Retinal pigment epithelial cell (primary cell): ENCODE measurements around the gene WWOX.

Source experiments
- DNase-seq: peaks from one replicate; pipeline ENCODE4 v3.0.0-alpha.2; 2010; ENCODE audit warnings: low read depth
- H3K4me3 ChIP-seq: 2 replicates; pipeline ENCODE4 v1.5.1; 2011; ENCODE audit warnings: mild to moderate bottlenecking, low read length, control low read depth, moderate library complexity
- TF ChIP-seq, protein P1 (sequence below): conservative IDR thresholded peaks from 2 replicates; pipeline ENCODE4 v1.5.1; 2011; ENCODE audit warnings: low read depth, low read length, control low read depth, inconsistent platforms

Gene WWOX

GRCh38 chr16:79190542-79190941, 1091.1 kb downstream of the WWOX start:
- no peak for DNase-seq
- TF ChIP-seq, protein P1, sequence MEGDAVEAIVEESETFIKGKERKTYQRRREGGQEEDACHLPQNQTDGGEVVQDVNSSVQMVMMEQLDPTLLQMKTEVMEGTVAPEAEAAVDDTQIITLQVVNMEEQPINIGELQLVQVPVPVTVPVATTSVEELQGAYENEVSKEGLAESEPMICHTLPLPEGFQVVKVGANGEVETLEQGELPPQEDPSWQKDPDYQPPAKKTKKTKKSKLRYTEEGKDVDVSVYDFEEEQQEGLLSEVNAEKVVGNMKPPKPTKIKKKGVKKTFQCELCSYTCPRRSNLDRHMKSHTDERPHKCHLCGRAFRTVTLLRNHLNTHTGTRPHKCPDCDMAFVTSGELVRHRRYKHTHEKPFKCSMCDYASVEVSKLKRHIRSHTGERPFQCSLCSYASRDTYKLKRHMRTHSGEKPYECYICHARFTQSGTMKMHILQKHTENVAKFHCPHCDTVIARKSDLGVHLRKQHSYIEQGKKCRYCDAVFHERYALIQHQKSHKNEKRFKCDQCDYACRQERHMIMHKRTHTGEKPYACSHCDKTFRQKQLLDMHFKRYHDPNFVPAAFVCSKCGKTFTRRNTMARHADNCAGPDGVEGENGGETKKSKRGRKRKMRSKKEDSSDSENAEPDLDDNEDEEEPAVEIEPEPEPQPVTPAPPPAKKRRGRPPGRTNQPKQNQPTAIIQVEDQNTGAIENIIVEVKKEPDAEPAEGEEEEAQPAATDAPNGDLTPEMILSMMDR: no peak
- H3K4me3 ChIP-seq: no peak overlapping the region

DNA sequence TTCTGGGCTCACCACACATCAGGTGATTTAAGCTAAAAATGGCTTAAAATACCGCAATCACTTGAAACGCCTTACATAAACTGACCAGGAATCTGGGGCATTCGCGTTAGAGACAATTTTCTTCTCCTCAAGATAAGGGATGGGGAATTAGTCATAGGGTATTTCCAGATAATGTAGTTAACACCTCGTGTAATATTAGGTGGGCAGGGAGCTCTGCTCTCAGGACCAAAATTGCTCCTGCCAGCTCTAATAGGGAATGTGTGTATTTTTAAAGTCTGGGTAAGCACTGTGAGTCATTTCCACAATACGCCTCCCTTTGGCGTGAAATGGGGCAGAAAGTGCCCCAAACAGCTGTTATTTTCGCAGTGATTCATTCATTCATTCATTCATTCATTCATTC, 1092.5 kb downstream of the WWOX start:
- TF ChIP-seq, protein P1: no peak
- no peak overlapping the region for H3K4me3 ChIP-seq
- DNase-seq: peak; percentile 93

DNA sequence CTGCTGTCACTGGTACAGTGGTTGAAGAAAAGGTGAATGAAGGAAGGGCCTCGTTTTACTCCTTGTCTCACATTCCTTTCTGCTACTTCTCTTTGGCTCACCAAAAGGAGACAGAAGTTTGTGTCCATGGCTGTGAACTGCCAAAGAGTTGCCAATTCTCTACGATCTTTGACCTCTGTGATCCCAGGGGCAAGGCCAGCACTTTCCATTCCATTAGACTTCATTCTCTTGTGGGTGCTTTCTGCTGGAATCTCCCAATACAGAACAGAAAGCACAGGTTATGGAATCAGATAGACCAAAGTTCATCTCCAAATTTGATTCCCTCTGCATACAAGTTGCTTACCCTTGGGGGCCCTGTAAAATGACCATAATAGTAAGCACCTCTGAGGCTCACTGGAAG, 1093.5 kb downstream of the WWOX start:
- no peak for DNase-seq
- H3K4me3 ChIP-seq: no peak overlapping the region
- TF ChIP-seq, protein P1: no peak

DNA sequence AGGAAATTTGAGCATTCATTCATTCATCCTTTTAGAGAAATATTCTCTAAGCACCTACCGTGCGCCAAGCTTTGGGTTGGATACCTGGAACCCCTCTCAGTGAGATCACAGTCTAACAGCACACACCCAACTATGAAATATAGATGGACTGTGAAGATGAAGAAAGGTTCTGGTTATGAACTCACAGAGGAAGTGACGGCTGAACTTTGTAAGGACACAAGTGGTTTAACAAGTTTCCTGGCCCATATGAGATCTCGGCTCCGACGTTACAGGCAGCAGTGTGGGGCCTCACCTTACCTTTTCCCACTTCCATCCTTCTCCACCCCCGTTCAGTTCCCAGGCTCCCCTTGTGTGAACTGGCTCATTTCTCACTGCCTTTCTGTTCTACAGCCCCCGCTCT, 1094.8 kb downstream of the WWOX start:
- H3K4me3 ChIP-seq: no peak overlapping the region
- no peak for DNase-seq
- TF ChIP-seq, protein P1: no peak

DNA sequence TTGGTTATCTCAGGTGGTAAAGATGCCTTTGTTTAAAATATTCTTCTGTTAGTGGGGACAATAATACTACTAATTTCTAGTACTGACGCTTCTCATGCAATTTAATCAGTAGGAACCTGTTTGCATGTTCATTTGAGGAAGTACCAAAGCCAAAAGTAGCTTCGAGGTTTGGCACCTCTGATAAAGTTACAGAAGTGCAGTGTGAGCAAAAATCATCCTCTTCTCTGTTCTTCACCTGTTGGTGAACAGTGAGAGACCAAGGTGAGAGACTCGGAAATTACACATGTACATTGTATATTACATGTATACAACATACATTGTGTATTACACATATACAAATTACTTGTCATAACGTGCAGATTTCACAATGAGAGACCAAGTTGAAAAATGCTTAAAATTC, 1096.5 kb downstream of the WWOX start:
- DNase-seq: no peak
- TF ChIP-seq, protein P1: no peak

DNA sequence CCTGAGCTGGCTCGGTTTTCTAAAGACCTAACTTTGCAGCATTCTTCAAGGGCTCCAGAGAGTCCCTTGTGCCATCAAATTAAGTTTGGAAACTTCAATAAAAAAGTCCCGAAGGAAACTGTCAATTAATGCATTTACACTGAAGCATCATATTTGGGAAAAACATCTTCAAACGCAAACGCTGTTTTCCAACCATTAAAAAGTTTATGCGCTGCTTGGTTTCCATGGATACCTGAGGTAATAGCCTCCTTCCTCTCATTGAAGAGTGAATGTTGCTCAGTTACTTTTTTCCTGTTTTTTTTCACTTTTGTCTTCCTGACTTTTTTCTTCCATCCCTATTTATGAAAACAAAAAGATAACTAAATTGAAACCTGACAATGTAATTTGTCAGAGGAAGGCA, 1102.0 kb downstream of the WWOX start:
- no peak overlapping the region for H3K4me3 ChIP-seq
- no peak for DNase-seq
- TF ChIP-seq, protein P1: no peak

More for the DNA sequence above, 1096.5 kb downstream of the WWOX start:
- H3K4me3 ChIP-seq: no peak overlapping the region

GRCh38 chr16:79202977-79203376, 1103.5 kb downstream of the WWOX start:
- no peak overlapping the region for H3K4me3 ChIP-seq
- DNase-seq: no peak
- TF ChIP-seq, protein P1: no peak
